Tibial artery (tissue), 4 donors: Measurements from ENCODE around the gene RHOJ.

Experiments
- DNase-seq, 2 donors: peaks; one replicate each; pipeline ENCODE4 v3.0.0-alpha.2; 2019
- H3K27ac ChIP-seq, 2 donors: fragments of 200-600 bp; sonication (generic) in 1 of 2; 1 replicate in 1 of 2; 2 replicates in 1 of 2; pipeline ENCODE4 v1.5.1; 2018 to 2019; ENCODE audit warnings: mild to moderate bottlenecking in 1 of 2
- H3K27me3 ChIP-seq, 2 donors: fragments of 200-600 bp; sonication (generic) in 1 of 2; one replicate each; pipeline versions ENCODE4 v1.5.1 to v1.6.0; 2016 to 2019
- H3K36me3 ChIP-seq, 3 donors: fragments of 200-600 bp; sonication (generic) in 2 of 3; one replicate each; pipeline ENCODE4 v1.5.1; 2016 to 2019; ENCODE audit warnings: mild to moderate bottlenecking in 2 of 3
- H3K4me1 ChIP-seq, 4 donors: fragments of 200-600 bp; sonication (generic) in 2 of 4; 1 replicate in 3 of 4; 2 replicates in 1 of 4; pipeline ENCODE4 v1.5.1; 2016 to 2019
- H3K4me3 ChIP-seq, 2 donors: fragments of 200-600 bp; sonication (generic) in 1 of 2; 1 replicate in 1 of 2; 2 replicates in 1 of 2; pipeline ENCODE4 v1.5.1; 2018 to 2019; ENCODE audit warnings: mild to moderate bottlenecking in 2 of 2
- H3K9me3 ChIP-seq, 3 donors: fragments of 200-600 bp; sonication (generic) in 1 of 3; one replicate each; pipeline ENCODE4 v1.5.1; 2016 to 2019
- intact Hi-C: fragments of 100-400 bp; cut with DNase I; formaldehyde crosslinking; loops from one replicate; pipeline ENCODE4 v1.15.0; 2023; ENCODE audit warnings: low total_unique reads
- TF ChIP-seq, protein P1 (sequence below), 2 experiments: fragments of 200-600 bp in 1 of 2; fragments of 450-650 bp in 1 of 2; IDR thresholded peaks; one replicate each; pipeline ENCODE4 v1.5.1; 2017 to 2019; ENCODE audit warnings: antibody characterized with exemption in 2 of 2, mild to moderate bottlenecking in 1 of 2, moderate library complexity in 1 of 2

RHOJ gene

GRCh38 chr14:63266106-63266505, 61.9 kb downstream of the RHOJ start:
- H3K27me3 ChIP-seq, result no peaks in the 10 kb centered on the region
- TF ChIP-seq, protein P1, sequence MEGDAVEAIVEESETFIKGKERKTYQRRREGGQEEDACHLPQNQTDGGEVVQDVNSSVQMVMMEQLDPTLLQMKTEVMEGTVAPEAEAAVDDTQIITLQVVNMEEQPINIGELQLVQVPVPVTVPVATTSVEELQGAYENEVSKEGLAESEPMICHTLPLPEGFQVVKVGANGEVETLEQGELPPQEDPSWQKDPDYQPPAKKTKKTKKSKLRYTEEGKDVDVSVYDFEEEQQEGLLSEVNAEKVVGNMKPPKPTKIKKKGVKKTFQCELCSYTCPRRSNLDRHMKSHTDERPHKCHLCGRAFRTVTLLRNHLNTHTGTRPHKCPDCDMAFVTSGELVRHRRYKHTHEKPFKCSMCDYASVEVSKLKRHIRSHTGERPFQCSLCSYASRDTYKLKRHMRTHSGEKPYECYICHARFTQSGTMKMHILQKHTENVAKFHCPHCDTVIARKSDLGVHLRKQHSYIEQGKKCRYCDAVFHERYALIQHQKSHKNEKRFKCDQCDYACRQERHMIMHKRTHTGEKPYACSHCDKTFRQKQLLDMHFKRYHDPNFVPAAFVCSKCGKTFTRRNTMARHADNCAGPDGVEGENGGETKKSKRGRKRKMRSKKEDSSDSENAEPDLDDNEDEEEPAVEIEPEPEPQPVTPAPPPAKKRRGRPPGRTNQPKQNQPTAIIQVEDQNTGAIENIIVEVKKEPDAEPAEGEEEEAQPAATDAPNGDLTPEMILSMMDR (IDR thresholded peaks at IDR 0.05), result no peak
- H3K36me3 ChIP-seq, result no peaks in the 10 kb centered on the region
- no peaks in the 10 kb centered on the region for H3K4me1 ChIP-seq
- no peaks in the 10 kb centered on the region for H3K9me3 ChIP-seq
- no peak overlapping the region for H3K27ac ChIP-seq
- DNase-seq, result no peak
- no peak overlapping the region for H3K4me3 ChIP-seq
- intact Hi-C loops, result no loop called here

DNA sequence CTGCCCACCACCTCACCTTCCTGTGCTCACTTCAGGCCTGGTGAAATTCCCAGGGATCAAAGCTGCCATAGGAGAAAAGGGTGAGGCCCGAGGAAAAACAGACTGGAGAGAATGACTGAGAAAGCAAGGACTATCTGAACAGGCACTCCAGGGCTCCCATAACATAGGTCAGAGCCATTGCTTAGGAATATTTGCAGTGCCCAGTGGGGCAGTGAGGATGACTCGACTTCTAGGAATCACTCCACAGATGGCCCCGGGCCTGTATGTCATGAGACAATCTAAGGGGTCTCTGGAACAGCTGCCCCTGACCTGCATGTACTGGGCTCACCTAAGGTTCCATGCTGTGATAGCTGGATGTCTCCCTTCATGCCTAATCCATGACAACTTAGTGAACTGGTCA, 62.9 kb downstream of the RHOJ start:
- intact Hi-C loops, result no loop called here
- Histone ChIP-seq H3K36me3 (no peaks in the 10 kb centered on the region), H3K4me3 (no peak overlapping the region), H3K27me3 (no peaks in the 10 kb centered on the region), H3K4me1 (no peaks in the 10 kb centered on the region), H3K9me3 (no peaks in the 10 kb centered on the region), H3K27ac (no peak overlapping the region)
- DNase-seq, result no peak
- TF ChIP-seq, protein P1 (IDR thresholded peaks at IDR 0.05), result no peak

GRCh38 chr14:63268771-63269170, 64.5 kb downstream of the RHOJ start:
- H3K27me3 ChIP-seq, result no peaks in the 10 kb centered on the region
- H3K36me3 ChIP-seq, result no peaks in the 10 kb centered on the region
- no peak overlapping the region for H3K27ac ChIP-seq
- TF ChIP-seq, protein P1 (IDR thresholded peaks at IDR 0.05), result no peak
- H3K4me3 ChIP-seq, result no peak overlapping the region
- DNase-seq, result no peak
- intact Hi-C loops, result no loop called here
- peaks cover 0 to 9% (median 0%) of the 10 kb centered on the region in 4 donors for H3K4me1 ChIP-seq
- H3K9me3 ChIP-seq, result no peaks in the 10 kb centered on the region

GRCh38 chr14:63269561-63270225, 65.5 kb downstream of the RHOJ start:
- Histone ChIP-seq H3K36me3 (no peaks in the 10 kb centered on the region), H3K27me3 (no peaks in the 10 kb centered on the region), H3K4me3 (no peak overlapping the region), H3K27ac (no peak overlapping the region), H3K9me3 (no peaks in the 10 kb centered on the region), H3K4me1 (peaks cover 0 to 10% (median 0%) of the 10 kb centered on the region in 4 donors)
- TF ChIP-seq, protein P1 (IDR thresholded peaks at IDR 0.05), result no peak
- intact Hi-C loops, result no loop called here
- no peak for DNase-seq

DNA sequence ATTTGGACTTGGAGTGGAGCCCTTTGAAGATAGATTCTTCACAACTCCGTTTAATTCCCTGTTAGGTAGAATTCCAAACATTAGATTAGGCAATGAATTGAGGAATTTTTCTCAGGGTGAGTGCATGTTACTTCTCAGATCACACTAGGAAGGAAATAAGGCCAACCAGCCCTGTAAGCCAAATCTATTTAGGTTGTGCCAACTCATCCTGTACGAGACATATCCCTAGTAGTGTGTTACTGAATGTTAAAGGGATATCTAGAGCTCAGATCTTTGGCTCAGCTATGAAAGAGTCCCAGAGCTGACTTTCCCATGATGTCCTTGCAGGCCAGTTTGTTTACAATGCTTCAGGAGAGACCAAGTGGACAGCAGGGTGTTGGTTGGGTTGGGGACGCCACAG, 68.9 kb downstream of the RHOJ start:
- no peak for DNase-seq
- Histone ChIP-seq H3K9me3 (no peaks in the 10 kb centered on the region), H3K36me3 (no peaks in the 10 kb centered on the region), H3K4me1 (peaks cover 0 to 10% (median 0%) of the 10 kb centered on the region in 4 donors), H3K27ac (no peak overlapping the region), H3K4me3 (no peak overlapping the region), H3K27me3 (no peaks in the 10 kb centered on the region)
- intact Hi-C loops, result loop anchor here (2.0 kb wide), 1 partner anchor 98 kb away; no protein-coding TSS in a partner anchor
- TF ChIP-seq, protein P1 (IDR thresholded peaks at IDR 0.05), result no peak
